ENCODE results near the gene NCKAP5. TPM values are rescaled to one million over a fixed set of nuclear protein-coding genes. Genes with fewer than 3 reads are reported as not detected.

NCKAP5 gene
- total RNA-seq, 6 donors from 2014 or later = 22.1 to 51.1 (median 41.4) TPM

DNA sequence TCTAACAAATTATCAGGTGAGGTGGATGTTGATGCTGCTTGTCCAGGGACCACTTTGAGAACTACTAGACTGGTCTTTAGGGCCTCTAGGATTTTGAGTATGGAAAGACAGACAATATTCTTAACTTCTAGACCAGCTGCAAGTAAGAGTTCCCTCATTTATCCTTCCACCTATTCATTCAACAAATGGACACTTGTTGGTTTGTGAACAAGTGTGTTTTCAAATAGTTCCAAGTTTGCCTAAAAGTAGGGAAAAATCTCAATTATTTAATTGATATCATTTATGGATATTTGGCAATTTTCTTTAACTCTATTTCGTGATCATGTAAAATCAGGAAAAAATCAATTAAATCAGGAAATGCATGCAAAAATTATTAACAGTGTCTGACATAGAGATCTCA, 245.4 kb downstream of the NCKAP5 start:
- no peak for DNase-seq
- ATAC-seq (ENCODE audit: low FRiP score in 2 of 2) = no peak
- H3K4me1 ChIP-seq = peaks cover 0 to 5% (median 0%) of the 10 kb centered on the region in 4 donors
- H3K4me3 ChIP-seq = no peak overlapping the region
- 57 to 75% methylated on average over 1 of the region's 1 CpG for WGBS, 2 donors
- no peaks in the 10 kb centered on the region for H3K36me3 ChIP-seq
- H3K27ac ChIP-seq = no peak overlapping the region
- H3K27me3 ChIP-seq = no peaks in the 10 kb centered on the region
- H3K9me3 ChIP-seq = no peaks in the 10 kb centered on the region
- TF ChIP-seq EP300 (IDR thresholded peaks at IDR 0.05) (no peak), POLR2A (IDR thresholded peaks at IDR 0.05) (no peak)

DNA sequence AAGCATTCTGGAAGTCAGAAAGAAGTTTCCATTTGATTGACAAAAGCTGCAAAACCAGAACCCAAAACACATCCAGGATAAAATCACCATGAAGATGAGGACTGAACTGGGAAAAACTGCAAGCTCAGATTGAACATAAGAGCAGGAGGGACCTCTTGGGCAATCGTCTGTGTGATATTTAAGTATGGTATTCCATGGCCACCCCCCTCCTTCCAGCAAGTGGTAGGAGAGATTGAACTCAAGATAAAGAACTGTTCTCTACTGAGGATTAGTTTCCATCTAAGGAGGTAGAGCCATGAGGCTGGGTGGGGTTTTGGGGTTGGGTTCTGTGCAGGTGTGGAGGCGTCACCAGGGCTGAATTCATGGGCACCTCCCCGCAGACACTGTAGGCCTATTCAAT, 251.1 kb downstream of the NCKAP5 start:
- WGBS, 2 donors = 81 to 84% methylated on average over 3 of the region's 3 CpGs
- no peak for TF ChIP-seq CTCF (IDR thresholded peaks at IDR 0.05)
- no peak for TF ChIP-seq POLR2A (IDR thresholded peaks at IDR 0.05)
- no peak for TF ChIP-seq POLR2AphosphoS5 (IDR thresholded peaks at IDR 0.05)
- TF ChIP-seq EP300 (IDR thresholded peaks at IDR 0.05) = no peak
- H3K27ac ChIP-seq = no peak overlapping the region
- no peak overlapping the region for H3K4me3 ChIP-seq
- H3K4me1 ChIP-seq = no peaks in the 10 kb centered on the region
- H3K27me3 ChIP-seq = no peaks in the 10 kb centered on the region
- DNase-seq (no peak), ATAC-seq (ENCODE audit: low FRiP score in 2 of 2) (no peak)
- no peaks in the 10 kb centered on the region for H3K9me3 ChIP-seq
- H3K36me3 ChIP-seq = no peaks in the 10 kb centered on the region

GRCh38 chr2:133316557-133316956, 251.7 kb downstream of the NCKAP5 start:
- DNase-seq (no peak), ATAC-seq (ENCODE audit: low FRiP score in 2 of 2) (no peak)
- Histone ChIP-seq H3K36me3 (no peaks in the 10 kb centered on the region), H3K4me1 (no peaks in the 10 kb centered on the region), H3K4me3 (no peak overlapping the region), H3K9me3 (no peaks in the 10 kb centered on the region), H3K27me3 (no peaks in the 10 kb centered on the region), H3K27ac (no peak overlapping the region)
- TF ChIP-seq EP300 (IDR thresholded peaks at IDR 0.05) (no peak), POLR2AphosphoS5 (IDR thresholded peaks at IDR 0.05) (no peak), POLR2A (IDR thresholded peaks at IDR 0.05) (no peak), CTCF (IDR thresholded peaks at IDR 0.05) (no peak)
- WGBS, 2 donors = 87 to 97% methylated on average over 2 of the region's 2 CpGs

- TF ChIP-seq POLR2A (IDR thresholded peaks at IDR 0.05) (no peak), POLR2AphosphoS5 (IDR thresholded peaks at IDR 0.05) (no peak), EP300 (IDR thresholded peaks at IDR 0.05) (no peak), CTCF (IDR thresholded peaks at IDR 0.05) (no peak)
- ATAC-seq (ENCODE audit: low FRiP score in 2 of 2) = no peak
- Histone ChIP-seq H3K4me1 (no peaks in the 10 kb centered on the region), H3K27me3 (no peaks in the 10 kb centered on the region), H3K27ac (no peak overlapping the region), H3K36me3 (no peaks in the 10 kb centered on the region), H3K4me3 (no peak overlapping the region), H3K9me3 (no peaks in the 10 kb centered on the region)
- DNase-seq = no peak
- 86 to 87% methylated on average over 6 of the region's 6 CpGs for WGBS, 2 donors
These were observed 253.0 kb downstream of the NCKAP5 start for GRCh38 chr2:133315280-133315679.

GRCh38 chr2:133314795-133315194, 253.5 kb downstream of the NCKAP5 start:
- TF ChIP-seq POLR2AphosphoS5 (IDR thresholded peaks at IDR 0.05) (no peak), CTCF (IDR thresholded peaks at IDR 0.05) (no peak), EP300 (IDR thresholded peaks at IDR 0.05) (no peak), POLR2A (IDR thresholded peaks at IDR 0.05) (no peak)
- no peak for ATAC-seq (ENCODE audit: low FRiP score in 2 of 2)
- H3K27ac ChIP-seq = no peak overlapping the region
- H3K4me1 ChIP-seq = no peaks in the 10 kb centered on the region
- no peak overlapping the region for H3K4me3 ChIP-seq
- WGBS, 2 donors = 87 to 94% methylated on average over 4 of the region's 4 CpGs
- no peaks in the 10 kb centered on the region for H3K36me3 ChIP-seq
- no peaks in the 10 kb centered on the region for H3K9me3 ChIP-seq
- DNase-seq = no peak
- H3K27me3 ChIP-seq = no peaks in the 10 kb centered on the region

Measured in upper lobe of left lung (tissue), 6 donors.